Fibroblast of gingiva (primary cell): ENCODE results near the gene SOHLH1.

Source experiments
- DNase-seq: peaks from one replicate; pipeline ENCODE4 v3.0.0-alpha.2; 2011; ENCODE audit warnings: low read depth

The SOHLH1 gene

GRCh38 chr9:135701959-135702721, 2.9 kb upstream of the SOHLH1 start, which contains the start of gene KCNT1:
Gene KCNT1 (plus strand): TSS chr9:135702185. CDS start chr9:135702259, 74 bp downstream.
- no peak for DNase-seq

- no peak for DNase-seq
Observed at GRCh38 chr9:135701067-135701958, 2.0 kb upstream of the SOHLH1 start.

- no peak for DNase-seq
Observed at GRCh38 chr9:135700525-135700924, 1.2 kb upstream of the SOHLH1 start.

GRCh38 chr9:135698767-135699166, 514 bp downstream of the SOHLH1 start:
- no peak for DNase-seq

GRCh38 chr9:135698236-135698635, 1.0 kb downstream of the SOHLH1 start:
- DNase-seq = no peak

GRCh38 chr9:135697226-135697625, 2.1 kb downstream of the SOHLH1 start:
- DNase-seq = no peak

- DNase-seq = no peak
Observed at GRCh38 chr9:135696446-135696845, 2.8 kb downstream of the SOHLH1 start.

- DNase-seq = no peak
Observed at GRCh38 chr9:135695642-135696041, 3.6 kb downstream of the SOHLH1 start.

GRCh38 chr9:135695036-135695435, 4.2 kb downstream of the SOHLH1 start:
- DNase-seq = no peak

- DNase-seq = no peak
Observed at GRCh38 chr9:135694414-135694813, 4.9 kb downstream of the SOHLH1 start.

- DNase-seq = no peak
Observed at GRCh38 chr9:135693771-135694170, 5.5 kb downstream of the SOHLH1 start.

- no peak for DNase-seq
Observed at GRCh38 chr9:135693265-135693664, 6.0 kb downstream of the SOHLH1 start.

- no peak for DNase-seq
Observed at GRCh38 chr9:135692410-135692809, 6.9 kb downstream of the SOHLH1 start.

GRCh38 chr9:135690836-135691570, 8.3 kb downstream of the SOHLH1 start:
- DNase-seq = no peak

- no peak for DNase-seq
Observed at GRCh38 chr9:135689011-135689410, 10.3 kb downstream of the SOHLH1 start.

- no peak for DNase-seq
Observed at GRCh38 chr9:135687216-135687615, 12.1 kb downstream of the SOHLH1 start.

- DNase-seq = no peak
Observed at GRCh38 chr9:135684691-135685090, 14.6 kb downstream of the SOHLH1 start.

GRCh38 chr9:135683401-135684034, 15.8 kb downstream of the SOHLH1 start:
- no peak for DNase-seq

- DNase-seq = no peak
Observed at GRCh38 chr9:135681161-135681560, 18.1 kb downstream of the SOHLH1 start.

GRCh38 chr9:135680056-135680455, 19.2 kb downstream of the SOHLH1 start:
- DNase-seq = no peak

- DNase-seq = no peak
Observed at GRCh38 chr9:135678236-135679017, 20.9 kb downstream of the SOHLH1 start.
